Measurements from ENCODE around the gene PCSK6. TPM values are rescaled to one million over a fixed set of nuclear protein-coding genes. Genes with fewer than 3 reads are reported as not detected.

The PCSK6 gene
- total RNA-seq, 1 experiment from 2014 or later, result 69.5 TPM

DNA sequence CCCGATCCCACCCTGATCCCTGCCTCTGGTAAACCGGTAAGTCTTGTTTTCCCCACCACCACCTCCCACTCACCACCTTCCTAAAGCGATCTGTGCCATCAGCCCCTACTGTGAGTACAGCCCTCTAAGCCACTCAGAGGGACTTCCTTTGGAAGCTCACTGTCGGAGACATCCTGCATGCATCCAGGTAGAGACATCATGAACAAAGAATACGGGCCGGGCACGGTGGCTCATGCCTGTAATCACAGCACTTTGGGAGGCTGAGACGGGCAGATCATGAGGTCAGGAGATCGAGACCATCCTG is 13.7 kb upstream of the PCSK6 start:
- no peak overlapping the region for H3K27ac Mint-ChIP-seq (ENCODE audit: unreplicated experiment)
- H3K4me3 Mint-ChIP-seq (ENCODE audit: unreplicated experiment), result no peak overlapping the region
- no peaks in the 10 kb centered on the region for H3K27me3 Mint-ChIP-seq (ENCODE audit: insufficient read depth, unreplicated experiment)
- H3K4me3 ChIP-seq (ENCODE audit: low read depth, low read length), result no peak overlapping the region
- H3K36me3 Mint-ChIP-seq (ENCODE audit: insufficient read depth, unreplicated experiment), result no peaks in the 10 kb centered on the region
- no peaks in the 10 kb centered on the region for H3K9me3 ChIP-seq
- no peaks in the 10 kb centered on the region for H3K4me1 ChIP-seq
- ChIA-PET POLR2A (no interaction called here), CTCF (interaction anchor here (0.6 kb wide), 1 partner anchor 221 kb away, joined by 6 read pairs; the partner anchor contains the start of gene TARS3)
- intact Hi-C loops (cut with micrococcal nuclease; ENCODE audit: unreplicated experiment), result no loop called here
- H3K4me1 Mint-ChIP-seq (ENCODE audit: low read depth, unreplicated experiment), result peaks cover 6% of the 10 kb centered on the region
- no peak for DNase-seq
- TF ChIP-seq, protein P1, sequence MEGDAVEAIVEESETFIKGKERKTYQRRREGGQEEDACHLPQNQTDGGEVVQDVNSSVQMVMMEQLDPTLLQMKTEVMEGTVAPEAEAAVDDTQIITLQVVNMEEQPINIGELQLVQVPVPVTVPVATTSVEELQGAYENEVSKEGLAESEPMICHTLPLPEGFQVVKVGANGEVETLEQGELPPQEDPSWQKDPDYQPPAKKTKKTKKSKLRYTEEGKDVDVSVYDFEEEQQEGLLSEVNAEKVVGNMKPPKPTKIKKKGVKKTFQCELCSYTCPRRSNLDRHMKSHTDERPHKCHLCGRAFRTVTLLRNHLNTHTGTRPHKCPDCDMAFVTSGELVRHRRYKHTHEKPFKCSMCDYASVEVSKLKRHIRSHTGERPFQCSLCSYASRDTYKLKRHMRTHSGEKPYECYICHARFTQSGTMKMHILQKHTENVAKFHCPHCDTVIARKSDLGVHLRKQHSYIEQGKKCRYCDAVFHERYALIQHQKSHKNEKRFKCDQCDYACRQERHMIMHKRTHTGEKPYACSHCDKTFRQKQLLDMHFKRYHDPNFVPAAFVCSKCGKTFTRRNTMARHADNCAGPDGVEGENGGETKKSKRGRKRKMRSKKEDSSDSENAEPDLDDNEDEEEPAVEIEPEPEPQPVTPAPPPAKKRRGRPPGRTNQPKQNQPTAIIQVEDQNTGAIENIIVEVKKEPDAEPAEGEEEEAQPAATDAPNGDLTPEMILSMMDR (IDR thresholded peaks at IDR 0.05; ENCODE audit: insufficient read depth in 1 of 2, low read depth in 1 of 2, low read length in 1 of 2, severe bottlenecking in 1 of 2, unreplicated experiment in 1 of 2), result no peak
- no TSS peak for BruUV-seq (replicated peaks)
- no peaks in the 10 kb centered on the region for H3K9me3 Mint-ChIP-seq (ENCODE audit: unreplicated experiment)
- no peaks in the 10 kb centered on the region for H3K36me3 ChIP-seq (ENCODE audit: control insufficient read depth, insufficient read depth, low read length)
- no peaks in the 10 kb centered on the region for H3K27me3 ChIP-seq (replicated peaks; ENCODE audit: control insufficient read depth, insufficient read depth, low read length)

DNA sequence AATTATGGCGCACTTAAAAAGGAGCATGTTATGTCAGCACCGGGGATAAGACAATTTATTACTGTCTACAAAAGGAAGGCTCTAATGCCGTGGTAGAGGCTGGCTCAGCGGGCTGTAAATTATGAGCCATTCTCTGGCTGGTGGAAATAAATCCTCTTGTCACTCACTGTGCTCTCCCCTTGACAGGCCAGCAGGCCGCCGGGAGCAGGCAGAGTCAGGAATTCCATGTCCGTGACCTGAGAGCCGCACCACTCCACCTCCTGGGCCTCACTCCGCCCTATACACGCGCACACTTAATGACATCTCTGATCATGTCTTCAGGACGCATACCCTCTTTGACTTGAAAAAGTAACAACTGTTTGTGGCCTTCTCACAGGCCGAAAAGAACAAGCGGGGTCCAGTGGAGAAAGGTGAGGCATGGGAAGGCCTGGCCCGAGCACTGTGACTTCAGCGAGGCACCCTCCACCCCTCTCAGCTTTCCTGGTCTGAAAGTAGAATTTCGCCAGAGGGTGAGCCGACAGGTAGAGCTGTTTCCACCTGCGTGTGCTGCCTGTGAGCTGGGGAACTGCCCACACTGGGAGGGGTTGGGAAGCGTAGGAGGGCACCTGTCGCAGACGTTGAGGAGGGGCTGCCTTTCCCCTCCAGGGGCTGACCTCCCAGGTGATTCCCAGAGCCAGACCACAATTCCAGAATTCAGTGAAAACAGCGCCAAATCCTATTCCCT is 13.2 kb upstream of the PCSK6 start:
- Mint-ChIP-seq H3K4me1 (ENCODE audit: low read depth, unreplicated experiment) (peaks cover 11% of the 10 kb centered on the region), H3K27ac (ENCODE audit: unreplicated experiment) (no peak overlapping the region), H3K9me3 (ENCODE audit: unreplicated experiment) (no peaks in the 10 kb centered on the region), H3K27me3 (ENCODE audit: insufficient read depth, unreplicated experiment) (no peaks in the 10 kb centered on the region), H3K4me3 (ENCODE audit: unreplicated experiment) (no peak overlapping the region), H3K36me3 (ENCODE audit: insufficient read depth, unreplicated experiment) (no peaks in the 10 kb centered on the region)
- H3K4me3 ChIP-seq (ENCODE audit: low read depth, low read length), result no peak overlapping the region
- no peak for DNase-seq
- no peaks in the 10 kb centered on the region for H3K36me3 ChIP-seq (ENCODE audit: control insufficient read depth, insufficient read depth, low read length)
- TF ChIP-seq, protein P1 (IDR thresholded peaks at IDR 0.05; ENCODE audit: insufficient read depth in 1 of 2, low read depth in 1 of 2, low read length in 1 of 2, severe bottlenecking in 1 of 2, unreplicated experiment in 1 of 2), result no peak
- no TSS peak for BruUV-seq (replicated peaks)
- ChIA-PET POLR2A (no interaction called here), CTCF (interaction anchor here (0.6 to 0.7 kb wide), 3 partner anchors 63 to 1729 kb away, joined by 3 to 6 read pairs (median 4); partner anchors contain the start of gene TARS3)
- H3K9me3 ChIP-seq, result no peaks in the 10 kb centered on the region
- H3K27me3 ChIP-seq (replicated peaks; ENCODE audit: control insufficient read depth, insufficient read depth, low read length), result no peaks in the 10 kb centered on the region
- peaks cover 4% of the 10 kb centered on the region for H3K4me1 ChIP-seq
- intact Hi-C loops (cut with micrococcal nuclease; ENCODE audit: unreplicated experiment), result loop anchor here (1.0 kb wide), 1 partner anchor 37 kb away; no protein-coding TSS in a partner anchor

DNA sequence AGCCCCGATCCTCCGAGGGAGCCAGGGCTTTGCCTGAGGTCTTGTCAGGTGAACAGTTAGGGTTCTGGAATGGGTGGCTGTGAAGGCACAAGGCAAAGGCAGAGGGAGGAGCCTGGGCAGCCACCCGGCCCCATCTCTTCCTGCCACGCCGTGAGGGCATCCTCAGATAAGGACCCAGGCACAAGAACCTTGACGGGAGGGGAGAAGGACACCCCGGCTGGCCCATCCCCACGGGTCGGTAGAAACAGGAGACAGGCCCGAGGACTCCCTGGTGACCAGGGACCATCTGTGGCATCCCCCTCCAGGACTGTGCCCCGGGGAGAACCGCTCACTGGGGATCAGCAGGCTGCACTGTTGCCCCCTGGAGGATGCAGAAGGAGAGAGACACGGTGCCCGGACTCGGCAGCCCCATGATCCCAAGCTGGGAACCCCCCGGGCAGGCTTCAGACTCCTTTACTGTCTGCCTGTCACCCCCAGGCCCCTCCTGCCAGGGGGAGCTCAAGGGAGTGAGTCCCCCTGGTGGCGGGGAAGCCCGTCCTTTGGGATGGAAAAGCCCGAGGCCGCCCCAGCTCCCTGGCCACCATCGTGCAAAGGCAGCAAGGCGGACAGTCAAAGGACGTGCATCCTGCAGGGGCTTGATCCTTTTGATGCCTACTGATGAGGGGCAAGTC is 12.3 kb upstream of the PCSK6 start:
- Mint-ChIP-seq H3K9me3 (ENCODE audit: unreplicated experiment) (no peaks in the 10 kb centered on the region), H3K4me3 (ENCODE audit: unreplicated experiment) (no peak overlapping the region), H3K4me1 (ENCODE audit: low read depth, unreplicated experiment) (peaks cover 20% of the 10 kb centered on the region), H3K36me3 (ENCODE audit: insufficient read depth, unreplicated experiment) (no peaks in the 10 kb centered on the region), H3K27me3 (ENCODE audit: insufficient read depth, unreplicated experiment) (no peaks in the 10 kb centered on the region), H3K27ac (ENCODE audit: unreplicated experiment) (no peak overlapping the region)
- TF ChIP-seq, protein P1 (IDR thresholded peaks at IDR 0.05; ENCODE audit: insufficient read depth in 1 of 2, low read depth in 1 of 2, low read length in 1 of 2, severe bottlenecking in 1 of 2, unreplicated experiment in 1 of 2), result peak in 1 of 2 experiments; percentile 19
- intact Hi-C loops (cut with micrococcal nuclease; ENCODE audit: unreplicated experiment), result loop anchor here (1.0 kb wide), 1 partner anchor 37 kb away; no protein-coding TSS in a partner anchor
- H3K4me3 ChIP-seq (ENCODE audit: low read depth, low read length), result no peak overlapping the region
- CTCF ChIA-PET, result interaction anchor here (0.7 kb wide), 1 partner anchor 62 kb away, joined by 3 read pairs; no protein-coding TSS in a partner anchor
- no peak for DNase-seq
- no peaks in the 10 kb centered on the region for H3K27me3 ChIP-seq (replicated peaks; ENCODE audit: control insufficient read depth, insufficient read depth, low read length)
- no peaks in the 10 kb centered on the region for H3K36me3 ChIP-seq (ENCODE audit: control insufficient read depth, insufficient read depth, low read length)
- no TSS peak for BruUV-seq (replicated peaks)
- no peaks in the 10 kb centered on the region for H3K9me3 ChIP-seq
- POLR2A ChIA-PET, result no interaction called here
- H3K4me1 ChIP-seq, result peaks cover 11% of the 10 kb centered on the region

All from Caco-2 (cell line).